SHP77 treated with DMSO at 0.1 percent for 48 hours (cell line): ENCODE data around the gene SSX2IP.
"Not testable (repeated sequence)": the region's sequence is repeated elsewhere in the genome, so short reads cannot be mapped to it uniquely, and the experiment has no call there.

Source experiments
- DNase-seq: peaks from one replicate; lab custom pipeline; 2025; lab: John Stamatoyannopoulos, UW

The SSX2IP gene, protein sequence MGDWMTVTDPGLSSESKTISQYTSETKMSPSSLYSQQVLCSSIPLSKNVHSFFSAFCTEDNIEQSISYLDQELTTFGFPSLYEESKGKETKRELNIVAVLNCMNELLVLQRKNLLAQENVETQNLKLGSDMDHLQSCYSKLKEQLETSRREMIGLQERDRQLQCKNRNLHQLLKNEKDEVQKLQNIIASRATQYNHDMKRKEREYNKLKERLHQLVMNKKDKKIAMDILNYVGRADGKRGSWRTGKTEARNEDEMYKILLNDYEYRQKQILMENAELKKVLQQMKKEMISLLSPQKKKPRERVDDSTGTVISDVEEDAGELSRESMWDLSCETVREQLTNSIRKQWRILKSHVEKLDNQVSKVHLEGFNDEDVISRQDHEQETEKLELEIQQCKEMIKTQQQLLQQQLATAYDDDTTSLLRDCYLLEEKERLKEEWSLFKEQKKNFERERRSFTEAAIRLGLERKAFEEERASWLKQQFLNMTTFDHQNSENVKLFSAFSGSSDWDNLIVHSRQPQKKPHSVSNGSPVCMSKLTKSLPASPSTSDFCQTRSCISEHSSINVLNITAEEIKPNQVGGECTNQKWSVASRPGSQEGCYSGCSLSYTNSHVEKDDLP

DNA sequence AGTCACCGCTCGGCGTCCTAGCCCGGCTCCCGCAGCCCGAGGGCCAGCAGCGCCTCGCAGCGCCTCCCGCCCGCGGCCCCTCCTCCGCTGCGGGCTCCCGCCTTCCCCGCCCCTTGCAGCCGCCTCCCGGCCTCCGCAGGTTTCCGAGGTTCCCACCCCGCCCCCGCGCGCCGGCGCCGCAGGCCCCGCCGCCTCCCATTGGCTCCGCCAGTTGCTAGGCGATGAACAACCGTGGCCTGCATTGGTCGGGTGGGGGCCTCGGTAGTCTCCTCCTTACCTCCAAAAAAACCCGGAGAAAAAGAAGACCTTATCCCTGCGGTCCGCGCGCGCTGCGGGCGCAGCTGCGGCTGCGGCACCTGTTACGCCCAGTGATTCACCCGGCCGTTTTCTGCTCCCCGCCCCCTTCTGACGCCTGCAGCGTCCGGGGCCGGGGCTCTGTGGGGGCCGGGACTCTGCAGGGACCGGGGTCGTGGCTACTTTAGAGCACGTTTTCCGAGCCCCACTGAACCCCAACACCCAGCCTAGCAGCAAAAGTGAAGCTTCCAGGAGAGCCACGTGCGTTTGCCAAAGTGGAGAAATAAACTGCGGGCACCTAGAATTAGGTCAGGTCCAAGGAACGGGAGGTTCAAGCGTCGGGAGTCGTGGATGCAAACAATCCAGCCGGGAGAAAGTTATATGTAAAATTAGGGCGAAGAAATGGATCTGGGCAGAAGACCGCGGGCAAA is at the start of gene SSX2IP:
TSS of gene SSX2IP (minus strand) at position 65 of the 725 bp plus-strand sequence. CDS start 19,242 bp downstream, outside the sequence.
- peak; percentile 91 for DNase-seq

DNA sequence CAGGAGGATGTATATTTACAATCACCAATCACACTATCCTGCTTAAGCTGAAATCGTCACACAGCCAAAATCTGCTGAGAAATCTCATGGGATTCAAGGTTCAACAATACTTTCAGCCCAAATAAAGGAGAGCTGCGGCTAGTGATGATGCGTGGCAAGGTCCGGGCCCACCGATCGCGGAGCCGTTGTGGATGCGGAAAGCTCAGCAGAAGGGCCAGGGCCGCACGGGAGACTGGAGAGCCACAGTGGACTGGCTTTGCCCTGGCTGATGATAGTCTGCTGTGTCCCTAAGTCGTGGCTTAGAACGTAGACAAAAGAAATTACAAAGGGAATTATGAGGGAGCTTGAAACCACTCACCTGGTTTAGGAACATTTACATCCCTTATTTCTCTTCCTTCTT is 48.0 kb upstream of the SSX2IP start:
- DNase-seq = no peak

DNA sequence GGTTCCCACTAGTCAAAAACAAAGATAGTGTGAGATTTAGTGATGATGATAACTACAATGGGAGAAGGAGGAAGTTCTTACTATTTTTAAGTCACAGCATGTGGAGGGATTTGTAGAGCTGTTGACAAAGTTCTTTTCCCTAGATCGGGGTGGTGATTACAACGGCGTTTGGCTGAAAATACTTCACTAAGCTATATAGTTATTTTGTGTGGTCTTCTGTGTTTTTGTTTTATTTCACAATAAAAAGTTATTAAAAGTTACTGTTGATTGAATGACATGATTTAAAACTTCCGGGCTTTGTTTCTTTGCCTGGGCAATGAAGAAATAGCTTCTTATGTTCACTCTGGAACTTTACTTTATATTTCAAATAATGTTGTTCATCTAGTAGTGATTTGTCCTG is 47.3 kb upstream of the SSX2IP start:
- DNase-seq = no peak

DNA sequence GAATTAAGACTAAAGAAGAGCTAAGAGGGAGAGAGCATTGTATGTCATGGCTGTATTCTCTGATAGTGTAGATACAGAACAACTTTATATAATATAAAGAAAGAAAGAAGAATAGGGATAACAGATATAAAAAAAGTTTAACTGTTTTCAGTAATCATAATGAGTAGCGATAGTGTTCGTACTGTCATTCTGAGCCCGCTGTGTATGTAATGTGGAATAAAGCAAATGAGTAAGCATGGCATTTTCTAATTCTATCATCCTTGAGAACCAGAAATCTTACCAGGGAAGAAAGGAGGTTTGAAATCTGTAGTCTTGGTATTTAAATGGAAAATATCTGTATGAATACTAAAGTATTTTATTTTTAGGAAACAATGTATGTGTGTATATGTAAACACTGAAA is 46.7 kb upstream of the SSX2IP start:
- DNase-seq = no peak

- no peak for DNase-seq
Observed at GRCh38 chr1:84736445-84736844, 46.2 kb upstream of the SSX2IP start.

DNA sequence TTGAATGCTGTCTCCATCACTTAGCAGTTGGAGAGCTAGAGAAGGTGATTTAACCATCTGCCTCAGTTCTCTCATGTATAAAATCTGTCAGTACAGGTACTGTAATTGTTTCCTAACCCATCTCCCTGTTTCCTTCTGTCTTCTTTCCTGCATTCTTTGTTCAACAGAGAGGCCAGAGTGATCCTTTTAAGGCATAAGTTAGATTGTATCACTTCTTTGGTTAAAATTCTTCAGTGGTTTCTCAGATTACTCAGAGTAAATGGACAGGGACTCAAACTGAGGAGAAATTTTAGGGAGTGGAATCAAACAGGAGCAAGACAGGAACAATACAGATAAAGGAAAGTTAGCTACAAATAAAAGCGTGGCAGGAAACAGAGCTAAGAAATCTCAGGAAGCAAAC is 45.2 kb upstream of the SSX2IP start:
- no peak for DNase-seq

DNA sequence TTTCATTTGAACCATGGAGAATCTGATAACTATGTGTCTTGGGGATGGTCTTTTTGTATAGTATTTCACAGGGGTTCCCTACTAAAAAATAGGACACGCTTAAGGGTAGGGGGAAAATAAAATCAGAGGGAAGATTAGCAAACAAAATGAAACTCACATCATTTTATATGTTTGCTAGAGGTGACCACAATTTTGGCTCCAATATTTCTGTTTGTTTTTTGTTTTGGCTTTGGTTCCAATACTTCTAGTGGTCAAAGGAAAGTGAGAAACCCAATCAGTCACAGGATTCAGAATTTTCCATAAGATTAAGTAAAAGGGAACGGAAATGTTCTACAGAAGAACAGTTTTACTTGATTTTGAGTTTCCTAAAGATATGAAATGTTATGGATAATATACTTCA is 42.3 kb upstream of the SSX2IP start:
- DNase-seq = no peak

GRCh38 chr1:84731519-84731918 is 41.3 kb upstream of the SSX2IP start:
- DNase-seq = no peak

DNA sequence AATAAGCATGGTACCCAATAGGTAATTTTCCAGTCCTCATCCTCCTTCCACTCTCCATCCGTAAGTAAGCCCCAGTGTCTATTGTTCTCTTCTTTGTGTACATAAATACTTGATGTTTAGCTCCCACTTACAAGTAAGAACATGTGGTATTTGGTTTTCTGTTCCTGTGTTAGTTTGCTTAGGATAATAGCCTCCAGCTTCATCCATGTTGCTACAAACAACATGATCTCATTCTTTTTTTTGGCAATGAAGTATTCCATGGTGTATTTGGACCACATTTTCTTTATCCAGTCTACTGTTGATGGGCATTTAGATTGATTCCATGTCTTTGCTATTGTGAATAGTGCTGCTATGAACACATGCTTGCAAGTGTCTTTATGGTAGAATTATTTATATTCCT is 37.5 kb upstream of the SSX2IP start:
- DNase-seq = not testable (repeated sequence)

DNA sequence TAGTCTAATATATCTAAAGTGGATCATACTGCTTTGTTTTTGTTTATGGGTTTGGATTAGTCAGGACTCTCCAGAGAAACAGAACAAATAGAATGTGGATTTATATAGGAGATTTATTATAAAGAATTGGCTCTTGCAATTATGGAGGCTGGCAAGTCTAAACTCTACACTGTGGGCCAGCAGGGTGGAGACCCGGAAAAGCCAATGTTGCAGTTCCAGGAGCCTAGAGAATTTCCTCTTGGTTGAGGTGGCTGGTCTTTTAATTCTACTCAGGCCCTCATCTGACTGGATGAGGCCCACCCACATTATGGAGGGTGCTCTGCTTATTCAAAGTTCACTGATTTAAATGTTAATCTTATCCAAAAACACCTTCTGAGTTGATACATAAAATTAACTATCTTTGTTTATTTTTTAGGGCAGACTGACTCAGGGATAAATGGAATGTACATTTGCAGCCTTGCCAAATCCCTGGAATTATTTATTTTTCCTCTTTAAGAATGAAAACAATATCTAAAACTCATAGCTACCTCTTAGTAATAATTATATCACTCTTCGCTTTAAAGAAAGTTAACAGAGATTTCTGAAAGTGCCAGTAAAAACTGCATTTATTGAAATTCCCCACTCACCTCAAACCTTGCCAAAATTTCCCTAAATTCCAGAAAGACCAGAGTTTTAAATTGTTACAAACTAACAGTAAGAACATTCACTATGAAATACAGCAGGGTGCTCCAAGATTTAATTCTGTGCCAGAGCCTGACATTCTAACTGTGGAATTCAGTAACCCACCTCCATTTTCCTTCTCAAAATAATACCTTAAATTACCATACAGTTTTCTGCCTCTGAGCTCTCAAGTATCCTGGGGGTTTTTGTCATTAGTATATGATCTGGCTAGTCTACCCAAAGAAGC is 36.6 kb upstream of the SSX2IP start:
- no peak for DNase-seq

- DNase-seq = no peak
Observed at GRCh38 chr1:84724128-84724860, 34.0 kb upstream of the SSX2IP start.

DNA sequence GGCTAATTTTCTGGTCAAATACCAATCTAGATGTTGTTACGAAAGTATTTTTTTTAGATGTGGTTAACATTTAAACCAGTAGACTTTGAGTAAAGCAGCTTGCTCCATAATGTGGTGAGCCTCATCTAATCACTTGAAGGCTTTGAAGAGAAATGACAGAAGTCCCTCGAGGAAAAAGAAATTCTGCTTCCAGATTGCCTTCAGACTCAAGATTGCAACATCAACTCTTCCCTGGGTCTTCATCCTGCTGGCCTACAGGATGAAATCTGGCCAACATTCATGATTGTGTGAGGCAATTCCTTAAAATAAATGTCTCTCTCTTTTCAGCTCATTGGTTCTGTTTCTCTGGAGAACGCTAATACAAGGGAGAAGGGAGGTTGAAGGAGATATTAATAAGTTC is 32.5 kb upstream of the SSX2IP start:
- DNase-seq = no peak

- not testable (repeated sequence) for DNase-seq
Observed at GRCh38 chr1:84721872-84722271, 31.6 kb upstream of the SSX2IP start.

DNA sequence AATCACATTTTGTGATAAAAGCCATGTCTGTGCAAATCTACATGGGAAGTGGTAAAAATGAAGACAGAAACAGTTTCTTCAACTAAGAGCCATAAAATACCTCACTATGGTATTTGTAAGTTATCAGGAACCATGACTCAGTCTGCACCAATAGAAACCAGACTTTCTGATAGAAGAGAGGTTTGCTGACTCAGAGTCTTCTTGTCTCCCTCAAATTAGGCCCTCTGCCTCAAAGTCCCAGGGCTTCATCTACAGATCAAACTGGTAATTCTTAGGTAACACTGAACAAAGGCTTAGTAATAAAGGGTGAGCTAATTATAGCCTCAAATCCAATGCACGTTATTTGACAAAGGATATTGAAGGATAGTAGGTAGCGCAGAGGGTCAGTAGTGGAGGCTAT is 30.9 kb upstream of the SSX2IP start:
- no peak for DNase-seq

- no peak for DNase-seq
Observed at GRCh38 chr1:84720221-84720780, 30.0 kb upstream of the SSX2IP start.

GRCh38 chr1:84719543-84720217 is 29.4 kb upstream of the SSX2IP start:
- DNase-seq = no peak

DNA sequence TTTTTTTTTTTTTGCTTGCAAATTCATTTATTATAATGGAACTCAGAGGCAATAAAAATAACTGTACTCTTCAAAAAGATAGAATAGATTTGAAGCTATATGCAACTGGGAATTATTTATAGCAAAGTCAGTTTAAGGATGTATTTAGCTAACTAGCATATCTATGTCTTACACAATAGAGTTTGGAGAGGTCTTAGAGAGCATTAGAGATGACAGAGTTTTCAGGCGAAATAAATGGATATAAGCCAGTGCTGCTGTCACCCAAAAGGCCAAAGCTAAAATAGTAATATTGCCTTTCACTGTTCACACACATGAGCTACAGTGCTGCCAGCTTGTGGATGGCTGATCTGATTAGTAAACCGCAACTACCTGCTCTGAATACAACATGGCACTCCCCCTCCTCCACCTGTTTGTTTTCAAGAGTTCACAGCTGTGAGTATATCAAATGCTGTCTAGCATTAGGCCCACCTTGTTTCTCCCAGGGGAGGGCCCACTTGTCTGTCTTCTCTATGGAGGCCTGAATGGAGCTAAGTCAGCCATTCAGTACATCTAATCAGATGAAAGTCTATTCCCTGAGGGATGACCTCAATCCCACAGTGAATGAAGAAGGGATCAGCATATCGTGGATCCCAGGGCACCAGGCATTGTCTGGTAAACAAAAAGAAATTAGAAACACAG is 25.2 kb upstream of the SSX2IP start:
- no peak for DNase-seq

DNA sequence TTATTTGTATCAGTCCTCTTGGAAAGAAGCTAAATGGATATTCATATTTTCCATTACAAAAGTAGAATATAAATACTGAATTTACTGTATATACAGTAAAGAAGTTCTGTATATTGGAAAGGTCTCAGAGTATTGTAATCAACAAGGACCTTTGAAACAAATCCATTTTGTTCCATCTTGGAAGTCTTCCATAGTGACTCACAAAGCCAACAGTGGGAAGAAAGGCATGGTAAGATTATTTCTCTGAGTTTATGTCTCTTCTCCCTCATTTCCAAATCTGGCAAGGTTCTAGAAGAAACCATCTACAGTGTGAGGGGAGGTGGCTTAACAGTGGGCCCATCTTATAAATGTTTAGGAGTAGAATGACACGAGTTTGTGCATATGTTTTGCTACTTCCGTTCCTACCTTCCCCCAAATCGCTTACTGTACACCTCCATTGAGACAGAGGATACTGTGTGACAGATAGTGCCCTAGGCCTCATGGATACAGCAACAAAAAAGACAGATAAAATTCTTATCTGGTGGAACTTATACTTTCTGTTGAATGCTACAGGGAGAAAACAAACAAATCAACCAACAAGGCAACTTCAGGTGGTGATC is 22.1 kb upstream of the SSX2IP start:
- DNase-seq = no peak

DNA sequence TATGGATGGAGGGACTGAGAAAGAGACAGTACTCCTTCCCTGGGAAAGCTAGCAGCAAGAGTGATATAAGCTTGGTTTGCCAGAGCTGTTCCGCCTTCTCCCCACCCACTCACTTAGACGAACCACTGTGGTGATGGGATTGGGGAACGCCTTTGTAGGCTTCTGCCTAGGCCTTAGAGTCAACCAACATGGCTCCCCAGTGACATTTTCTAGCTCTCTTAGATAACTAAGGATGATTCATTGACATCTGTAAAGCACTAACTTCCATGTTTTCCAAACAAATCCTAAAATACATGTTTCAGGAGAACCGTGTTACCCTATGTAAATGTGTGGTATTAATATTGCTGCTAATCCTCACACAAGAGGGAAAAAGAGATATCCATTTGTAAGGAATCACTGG is 21.6 kb upstream of the SSX2IP start:
- no peak for DNase-seq
